PC-9 (cell line): ENCODE data around the gene NIPA2. TPM values are rescaled to one million over a fixed set of nuclear protein-coding genes. Genes with fewer than 3 reads are reported as not detected.

ENCODE experiments used
- Bru-seq: library from RNA; stranded (reverse); fragments of 400-500 nt; gene quantifications from one replicate; lab custom pipeline; 2021; lab: Mats Ljungman, UMichigan
- BruChase-seq, 2 experiments: library from RNA; stranded (reverse); fragments of 400-500 nt; gene quantifications; one replicate each; lab custom pipeline; 2021; lab: Mats Ljungman, UMichigan
- BruUV-seq: library from RNA; stranded (reverse); fragments of 400-500 nt; replicated peaks from 2 replicates; lab custom pipeline; 2021; lab: Mats Ljungman, UMichigan
- CTCF ChIA-PET: fragments of 300-600 bp; sonication (Branson Sonifier 250); formaldehyde crosslinking; loops from one replicate; lab custom pipeline; 2022; ENCODE audit warnings: antibody characterized with exemption; lab: Charles Lee
- POLR2A ChIA-PET: fragments of 300-600 bp; sonication (Branson Sonifier 250); formaldehyde crosslinking; loops from one replicate; lab custom pipeline; 2022; ENCODE audit warnings: antibody characterized with exemption; ENCODE audit not compliant: unreplicated experiment; lab: Charles Lee
- DNase-seq, 2 experiments: peaks; one replicate each; pipeline versions ENCODE4 v3.0.0 to v3.0.0-alpha.2; 2015 to 2022; ENCODE audit warnings: mixed read lengths in 1 of 2
- H2AFZ ChIP-seq: fragments of 200-600 bp; sonication (generic); 2 replicates; pipeline ENCODE4 v1.8.1; 2017; ENCODE audit warnings: antibody characterized with exemption
- H3F3A ChIP-seq: fragments of 200-600 bp; sonication (generic); 2 replicates; pipeline ENCODE4 v1.8.1; 2017; ENCODE audit warnings: antibody characterized with exemption, mild to moderate bottlenecking, low read depth; ENCODE audit not compliant: insufficient read depth
- H3K27ac ChIP-seq: fragments of 200-600 bp; sonication (generic); 2 replicates; pipeline ENCODE4 v1.6.1; 2016; ENCODE audit warnings: mixed run types
- H3K27me3 ChIP-seq: fragments of 200-600 bp; sonication (generic); 2 replicates; pipeline ENCODE4 v1.6.1; 2016; ENCODE audit warnings: low read depth, mixed run types; ENCODE audit not compliant: insufficient read depth
- H3K36me3 ChIP-seq: fragments of 200-600 bp; sonication (generic); 2 replicates; pipeline ENCODE4 v1.6.1; 2016; ENCODE audit warnings: low read depth, mixed run types
- H3K4me1 ChIP-seq: fragments of 200-600 bp; sonication (generic); replicated peaks from 2 replicates; pipeline ENCODE4 v1.6.1; 2016; ENCODE audit warnings: mixed run types; ENCODE audit not compliant: insufficient read depth
- H3K4me2 ChIP-seq: fragments of 200-600 bp; sonication (generic); 2 replicates; pipeline ENCODE4 v1.6.1; 2017; ENCODE audit warnings: mixed run types
- H3K4me3 ChIP-seq: fragments of 200-600 bp; sonication (generic); 2 replicates; pipeline ENCODE4 v1.6.1; 2016; ENCODE audit warnings: mixed run types
- H3K79me2 ChIP-seq: fragments of 200-600 bp; sonication (generic); 2 replicates; pipeline ENCODE4 v1.6.1; 2017; ENCODE audit warnings: low read depth, mixed run types
- H3K9me2 ChIP-seq: fragments of 200-600 bp; sonication (generic); 2 replicates; pipeline ENCODE4 v1.8.1; 2017; ENCODE audit warnings: mild to moderate bottlenecking; ENCODE audit not compliant: insufficient read depth
- H3K9me3 ChIP-seq: fragments of 200-600 bp; sonication (generic); 2 replicates; pipeline ENCODE4 v1.8.1; 2016; ENCODE audit warnings: low read depth; ENCODE audit not compliant: insufficient read depth
- H4K20me1 ChIP-seq: fragments of 200-600 bp; sonication (generic); 2 replicates; pipeline ENCODE4 v1.8.1; 2017; ENCODE audit not compliant: insufficient read depth
- CTCF ChIP-seq: fragments of 200-600 bp; sonication (generic); conservative IDR thresholded peaks from 2 replicates; pipeline ENCODE4 v1.6.1; 2017; ENCODE audit warnings: mixed run types, antibody characterized with exemption, mild to moderate bottlenecking, moderate library complexity
- EZH2 ChIP-seq: fragments of 200-600 bp; sonication (generic); IDR thresholded peaks from 2 replicates; pipeline ENCODE4 v1.8.0; 2017; ENCODE audit warnings: antibody characterized with exemption, low read depth
- intact Hi-C: fragments of 100-400 bp; cut with micrococcal nuclease; formaldehyde crosslinking; loops from one replicate; pipeline ENCODE4 v1.10.0; 2022; ENCODE audit not compliant: unreplicated experiment
- long read RNA-seq: library from polyadenylated mRNA; stranded (forward); transcript quantifications from one replicate; pipeline ENCODE4 v2.0.0, GENCODE V29; 2022
- total RNA-seq: library from RNA; stranded (reverse); gene quantifications from 2 replicates; pipeline ENCODE4 v1.2.3, GENCODE V29; 2021

Gene NIPA2
- total RNA-seq (48.4 and 65.6 TPM in 2 replicates), Bru-seq, nascent RNA (percentile 90 among the genes with signal in this experiment), BruChase-seq, experiment 1, labeled RNA remaining after a 2-hour chase (percentile 86 among the genes with signal in this experiment), BruChase-seq, experiment 2, labeled RNA remaining after a 6-hour chase (percentile 94 among the genes with signal in this experiment)
- long read RNA-seq, transcript NIPA2-204 (7 exons, 3,130 nt), result minor isoform, 12 of 143 reads
- long read RNA-seq, transcript NIPA2-203 (6 exons, 2,280 nt), result major isoform, 55 of 143 reads
- long read RNA-seq, transcript NIPA2-201 (8 exons, 3,233 nt), result minor isoform, 8 of 143 reads
- long read RNA-seq, partial matches to known transcripts, result 8 of 143 reads
- long read RNA-seq, other reads (novel, unspliced or antisense), result 58 of 143 reads

GRCh38 chr15:22838292-22839042 is at the start of gene NIPA2:
Gene NIPA2 (plus strand): TSS chr15:22838666. CDS start chr15:22851732, 13,066 bp downstream.
- Histone ChIP-seq H3F3A (peaks cover 13% of the 10 kb centered on the region), H3K9me3 (no peaks in the 10 kb centered on the region), H3K27ac (peak within 1 kb of the TSS; percentile 80), H3K36me3 (no peaks in the 10 kb centered on the region), H3K4me3 (peak within 1 kb of the TSS; percentile 96), H2AFZ (peak within 1 kb of the TSS; percentile 96), H3K27me3 (no peaks in the 10 kb centered on the region), H4K20me1 (peaks cover 13% of the 10 kb centered on the region; the same call in 1 of the 2 replicates), H3K4me2 (peak within 1 kb of the TSS; percentile 98), H3K4me1 (peaks cover 7% of the 10 kb centered on the region), H3K79me2 (peaks cover 48% of the 10 kb centered on the region), H3K9me2 (no peaks in the 10 kb centered on the region)
- TF ChIP-seq CTCF (no peak), EZH2 (no peak)
- POLR2A ChIA-PET, result interaction anchor here (0.6 to 0.7 kb wide), 3 partner anchors 190 to 1294 kb away, joined by 3 read pairs; no protein-coding TSS in a partner anchor
- intact Hi-C loops, result loop anchor here (1.0 to 2.0 kb wide), 4 partner anchors 52 to 201 kb away; partner anchors contain the start of genes NIPA1 and TUBGCP5
- peak; percentile 90 to 99 for DNase-seq
- TSS peak; percentile 53 for BruUV-seq
- CTCF ChIA-PET, result no interaction called here

- no peak for TF ChIP-seq CTCF
- no peak for TF ChIP-seq EZH2
- intact Hi-C loops, result no loop called here
- Histone ChIP-seq H3K4me1 (no peaks in the 10 kb centered on the region), H3K36me3 (no peaks in the 10 kb centered on the region), H3K4me3 (no peak overlapping the region), H3K4me2 (no peak overlapping the region), H3K27ac (no peak overlapping the region), H3F3A (no peaks in the 10 kb centered on the region), H3K27me3 (no peaks in the 10 kb centered on the region), H3K9me2 (no peaks in the 10 kb centered on the region), H4K20me1 (no peaks in the 10 kb centered on the region), H3K9me3 (no peaks in the 10 kb centered on the region), H3K79me2 (peaks cover 4% of the 10 kb centered on the region; the same call in 1 of the 2 replicates), H2AFZ (no peak overlapping the region)
- CTCF ChIA-PET, result no interaction called here
- DNase-seq, result no peak
- BruUV-seq, result no TSS peak
- POLR2A ChIA-PET, result no interaction called here
Observed at GRCh38 chr15:22794063-22794462, 44.4 kb upstream of the NIPA2 start.

GRCh38 chr15:22794621-22795167 is 43.8 kb upstream of the NIPA2 start:
- no peaks in the 10 kb centered on the region for H3K9me3 ChIP-seq
- DNase-seq, result no peak
- no peaks in the 10 kb centered on the region for H3K9me2 ChIP-seq
- H3K4me1 ChIP-seq, result no peaks in the 10 kb centered on the region
- intact Hi-C loops, result no loop called here
- CTCF ChIA-PET, result no interaction called here
- H3K27me3 ChIP-seq, result no peaks in the 10 kb centered on the region
- H4K20me1 ChIP-seq, result no peaks in the 10 kb centered on the region
- TF ChIP-seq EZH2 (no peak), CTCF (no peak)
- peaks cover 4% of the 10 kb centered on the region; the same call in 1 of the 2 replicates for H3K79me2 ChIP-seq
- H3K4me3 ChIP-seq, result no peak overlapping the region
- H3F3A ChIP-seq, result no peaks in the 10 kb centered on the region
- H3K4me2 ChIP-seq, result no peak overlapping the region
- no peak overlapping the region for H2AFZ ChIP-seq
- H3K36me3 ChIP-seq, result no peaks in the 10 kb centered on the region
- POLR2A ChIA-PET, result no interaction called here
- no TSS peak for BruUV-seq
- no peak overlapping the region for H3K27ac ChIP-seq
